Nephron (organoid): Measurements from ENCODE around the gene KRTAP10-3.
"Not testable (repeated sequence)": the region's sequence is repeated elsewhere in the genome, so short reads cannot be mapped to it uniquely, and the experiment has no call there.

Source experiments
- H3K27ac Mint-ChIP-seq, 3 experiments: 2 replicates each; pipeline ENCODE4 v1.8.0; 2020; ENCODE audit warnings: mixed read lengths in 3 of 3, mild to moderate bottlenecking in 2 of 3, moderate library complexity in 1 of 3
- H3K27me3 Mint-ChIP-seq: 2 replicates; pipeline ENCODE4 v1.8.0; 2021; ENCODE audit warnings: low read depth, mild to moderate bottlenecking, moderate library complexity, mixed read lengths
- H3K36me3 Mint-ChIP-seq: 2 replicates; pipeline ENCODE4 v1.8.0; 2020; ENCODE audit warnings: low read depth, mixed read lengths
- H3K4me1 Mint-ChIP-seq: 2 replicates; pipeline ENCODE4 v1.8.0; 2020; ENCODE audit warnings: mixed read lengths
- H3K4me3 Mint-ChIP-seq, 3 experiments: 2 replicates each; pipeline ENCODE4 v1.8.0; 2020; ENCODE audit warnings: mild to moderate bottlenecking in 3 of 3, mixed read lengths in 3 of 3, moderate library complexity in 2 of 3
- H3K9me3 Mint-ChIP-seq: 2 replicates; pipeline ENCODE4 v1.8.0; 2020; ENCODE audit warnings: mixed read lengths
- TF ChIP-seq, protein P1 (sequence below), 3 experiments: fragments of 200-600 bp; sonication (generic); IDR thresholded peaks; one replicate each; pipeline ENCODE4 v1.5.0; 2021; ENCODE audit warnings: antibody characterized with exemption in 3 of 3; ENCODE audit not compliant: unreplicated experiment in 3 of 3

The KRTAP10-3 gene

DNA sequence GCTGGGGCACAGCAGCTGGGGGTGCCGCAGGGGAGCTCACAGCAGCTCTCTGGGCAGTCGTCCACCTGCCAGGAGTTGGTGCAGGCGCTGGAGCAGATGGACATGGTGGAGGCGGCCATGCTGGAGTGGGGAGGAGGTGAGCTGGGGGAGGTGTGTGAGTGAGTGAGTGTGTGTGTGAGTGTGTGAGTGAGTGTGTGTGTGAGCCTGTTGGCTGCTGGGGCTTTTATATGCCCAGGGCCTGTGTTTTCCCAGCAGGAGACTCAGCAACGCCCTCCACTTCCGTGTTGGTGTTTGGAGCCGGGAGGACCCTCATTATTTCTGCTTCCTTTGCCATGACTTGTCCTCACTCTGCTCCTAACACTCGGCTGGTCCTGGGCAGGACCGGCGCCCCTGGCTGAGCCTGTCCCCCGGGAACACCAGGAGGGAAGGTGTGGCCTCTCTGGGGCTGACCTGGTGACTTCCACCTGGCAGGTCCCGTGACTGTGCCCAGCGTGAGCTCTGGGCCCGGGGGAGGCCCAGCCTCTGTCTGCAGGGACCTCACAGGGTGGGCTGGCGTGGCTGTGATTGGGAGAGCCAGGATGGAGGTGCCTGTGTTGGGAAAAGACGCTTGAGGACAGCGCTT is 7.1 kb downstream of the KRTAP10-3 start, which contains the start of gene KRTAP10-2:
TSS of gene KRTAP10-2 (minus strand) at position 166 of the 622 bp plus-strand sequence. CDS start at position 119, 47 bp downstream.
- Mint-ChIP-seq H3K4me3 (no peak within 1 kb of the TSS), H3K9me3 (peaks cover 13% of the 10 kb centered on the region), H3K36me3 (peaks cover 10% of the 10 kb centered on the region), H3K27ac (peak within 1 kb of the TSS in 1 of 3 experiments; percentile 66), H3K27me3 (peaks cover 24% of the 10 kb centered on the region), H3K4me1 (peaks cover 34% of the 10 kb centered on the region)
- TF ChIP-seq, protein P1, sequence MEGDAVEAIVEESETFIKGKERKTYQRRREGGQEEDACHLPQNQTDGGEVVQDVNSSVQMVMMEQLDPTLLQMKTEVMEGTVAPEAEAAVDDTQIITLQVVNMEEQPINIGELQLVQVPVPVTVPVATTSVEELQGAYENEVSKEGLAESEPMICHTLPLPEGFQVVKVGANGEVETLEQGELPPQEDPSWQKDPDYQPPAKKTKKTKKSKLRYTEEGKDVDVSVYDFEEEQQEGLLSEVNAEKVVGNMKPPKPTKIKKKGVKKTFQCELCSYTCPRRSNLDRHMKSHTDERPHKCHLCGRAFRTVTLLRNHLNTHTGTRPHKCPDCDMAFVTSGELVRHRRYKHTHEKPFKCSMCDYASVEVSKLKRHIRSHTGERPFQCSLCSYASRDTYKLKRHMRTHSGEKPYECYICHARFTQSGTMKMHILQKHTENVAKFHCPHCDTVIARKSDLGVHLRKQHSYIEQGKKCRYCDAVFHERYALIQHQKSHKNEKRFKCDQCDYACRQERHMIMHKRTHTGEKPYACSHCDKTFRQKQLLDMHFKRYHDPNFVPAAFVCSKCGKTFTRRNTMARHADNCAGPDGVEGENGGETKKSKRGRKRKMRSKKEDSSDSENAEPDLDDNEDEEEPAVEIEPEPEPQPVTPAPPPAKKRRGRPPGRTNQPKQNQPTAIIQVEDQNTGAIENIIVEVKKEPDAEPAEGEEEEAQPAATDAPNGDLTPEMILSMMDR (IDR thresholded peaks at IDR 0.05; ENCODE audit: unreplicated experiment in 3 of 3), result no peak

DNA sequence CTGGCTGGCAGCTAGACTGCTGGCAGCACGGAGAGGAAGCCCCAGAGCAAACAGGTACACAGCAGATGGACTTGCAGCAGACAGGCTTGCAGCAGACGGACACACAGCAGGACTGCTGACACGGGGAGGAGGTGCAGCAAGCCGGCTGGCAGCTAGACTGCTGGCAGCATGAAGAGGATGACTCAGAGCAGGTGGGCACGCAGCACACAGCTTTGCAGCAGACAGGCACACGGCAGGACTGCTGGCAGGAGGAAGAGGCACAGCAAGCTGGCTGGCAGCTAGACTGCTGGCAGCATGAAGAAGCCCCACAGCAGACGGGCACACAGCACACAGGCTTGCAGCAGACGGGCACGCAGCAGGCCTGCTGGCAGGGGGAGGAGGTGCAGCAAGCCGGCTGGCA is 7.8 kb downstream of the KRTAP10-3 start:
- TF ChIP-seq, protein P1 (IDR thresholded peaks at IDR 0.05; ENCODE audit: unreplicated experiment in 3 of 3), result no peak

DNA sequence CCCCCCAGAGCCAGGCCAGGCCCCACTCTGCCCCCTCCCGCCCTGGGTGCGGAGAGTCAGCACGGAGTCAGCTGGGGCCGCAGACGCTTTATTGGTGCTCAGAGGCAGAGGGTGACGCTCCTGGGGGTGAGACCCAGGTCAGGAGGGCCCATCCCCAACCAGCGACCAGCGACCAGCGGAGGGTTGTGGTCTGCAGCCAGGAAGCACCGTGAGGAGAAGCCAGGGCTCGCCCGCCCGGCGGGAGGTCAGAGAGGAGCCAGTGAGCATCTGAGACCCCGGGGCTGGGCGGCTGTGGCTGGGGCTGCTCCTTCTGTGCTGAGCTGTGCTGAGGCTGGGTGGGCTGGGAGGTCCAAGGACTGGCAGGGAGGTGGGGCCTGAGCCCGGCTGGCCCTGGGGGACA is 8.3 kb downstream of the KRTAP10-3 start:
- Mint-ChIP-seq H3K9me3 (peaks cover 17% of the 10 kb centered on the region), H3K4me1 (peaks cover 34% of the 10 kb centered on the region), H3K36me3 (peaks cover 10% of the 10 kb centered on the region), H3K27me3 (peaks cover 18% of the 10 kb centered on the region)
- not testable (repeated sequence) for H3K4me3 Mint-ChIP-seq, H3K27ac Mint-ChIP-seq

More for the DNA sequence above, 7.8 kb downstream of the KRTAP10-3 start:
- peaks cover 13% of the 10 kb centered on the region for H3K9me3 Mint-ChIP-seq
- peaks cover 10% of the 10 kb centered on the region for H3K36me3 Mint-ChIP-seq
- no peak overlapping the region for H3K4me3 Mint-ChIP-seq
- peaks cover 20% of the 10 kb centered on the region for H3K27me3 Mint-ChIP-seq
- H3K4me1 Mint-ChIP-seq, result peaks cover 34% of the 10 kb centered on the region
- peak overlapping the region in 1 of 3 experiments; percentile 66 for H3K27ac Mint-ChIP-seq

DNA sequence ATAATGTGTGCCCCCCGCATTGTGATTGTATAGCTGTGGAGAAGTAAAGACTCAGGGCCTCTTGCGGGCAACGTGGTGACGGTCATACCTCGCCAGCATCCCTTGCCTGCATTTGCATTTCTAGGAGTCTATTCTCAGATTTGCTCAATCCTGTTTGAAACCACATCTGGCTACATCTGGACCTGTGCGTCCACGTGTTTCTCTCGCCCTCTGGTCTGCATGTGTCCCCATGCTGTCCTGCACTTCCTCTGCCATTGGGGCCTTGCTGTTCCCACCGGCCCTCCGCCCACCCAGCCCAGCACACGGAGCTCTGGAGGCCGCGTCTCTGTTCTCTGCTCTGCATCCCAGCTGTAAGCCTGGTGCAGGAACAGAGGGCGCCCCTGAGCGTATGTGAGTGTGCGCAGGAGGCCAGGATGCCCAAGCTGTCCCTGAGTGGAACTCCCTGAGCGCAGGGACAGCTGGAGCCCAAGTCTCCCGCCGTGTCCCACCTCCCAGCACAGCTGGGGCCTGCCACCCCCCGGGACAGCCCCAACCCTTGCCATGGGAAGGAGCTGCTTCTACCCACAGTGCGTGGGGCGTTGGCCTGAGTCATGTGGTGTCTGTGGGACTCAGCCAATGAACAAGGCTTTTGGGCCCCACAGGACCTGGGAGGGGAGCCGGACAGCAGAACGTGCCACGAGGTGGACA is 8.9 kb downstream of the KRTAP10-3 start:
- Mint-ChIP-seq H3K4me3 (no peak overlapping the region), H3K27me3 (peaks cover 18% of the 10 kb centered on the region), H3K9me3 (peaks cover 17% of the 10 kb centered on the region), H3K27ac (peak overlapping the region; percentile 60 to 65 (median 60)), H3K36me3 (peaks cover 10% of the 10 kb centered on the region), H3K4me1 (peaks cover 29% of the 10 kb centered on the region)
- TF ChIP-seq, protein P1 (IDR thresholded peaks at IDR 0.05; ENCODE audit: unreplicated experiment in 3 of 3), result no peak

DNA sequence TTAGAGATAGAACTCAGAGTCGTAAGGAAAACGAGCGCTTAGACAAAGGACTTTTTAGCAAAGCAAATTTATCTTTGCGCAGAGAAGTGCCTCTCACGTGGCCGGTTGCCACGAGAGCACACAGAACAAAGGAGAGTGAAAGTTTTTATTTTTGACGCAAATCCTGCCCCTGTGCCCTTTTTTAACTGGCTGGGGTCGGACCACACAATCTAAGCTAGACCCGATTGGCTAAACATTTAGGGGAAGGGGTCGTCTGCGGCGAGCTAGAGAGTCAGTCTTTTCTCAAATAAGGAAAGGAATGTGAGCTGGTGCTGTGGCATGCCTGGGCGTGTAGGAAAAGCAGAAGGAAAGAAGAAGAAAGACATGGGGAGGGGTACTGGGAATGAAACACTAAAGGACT is 9.7 kb downstream of the KRTAP10-3 start:
- H3K4me1 Mint-ChIP-seq, result peaks cover 23% of the 10 kb centered on the region
- peaks cover 17% of the 10 kb centered on the region for H3K9me3 Mint-ChIP-seq
- TF ChIP-seq, protein P1 (IDR thresholded peaks at IDR 0.05; ENCODE audit: unreplicated experiment in 3 of 3), result no peak
- peak overlapping the region; percentile 60 to 65 (median 60) for H3K27ac Mint-ChIP-seq
- H3K36me3 Mint-ChIP-seq, result peaks cover 10% of the 10 kb centered on the region
- H3K4me3 Mint-ChIP-seq, result no peak overlapping the region
- peaks cover 18% of the 10 kb centered on the region for H3K27me3 Mint-ChIP-seq

DNA sequence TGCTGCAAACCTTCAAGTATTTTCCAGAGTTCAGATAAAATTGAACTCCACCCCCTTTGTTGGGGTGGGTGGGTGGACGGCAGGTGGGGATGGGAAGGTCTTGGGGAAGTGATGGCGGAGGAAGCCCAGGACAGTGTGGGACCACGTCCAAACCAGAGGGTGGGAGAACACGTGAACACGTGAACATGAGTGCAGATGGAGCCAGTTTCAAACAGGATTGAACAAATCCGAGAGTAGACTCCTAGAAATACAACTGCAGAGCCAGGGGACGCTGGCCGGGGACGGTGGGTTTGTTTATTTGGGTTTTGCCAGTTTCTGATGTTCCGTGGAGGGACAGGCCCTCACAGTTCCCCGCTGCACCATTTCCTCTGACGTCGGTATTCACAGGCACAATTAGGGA is 10.2 kb downstream of the KRTAP10-3 start:
- H3K9me3 Mint-ChIP-seq, result peaks cover 17% of the 10 kb centered on the region
- peaks cover 23% of the 10 kb centered on the region for H3K4me1 Mint-ChIP-seq
- peaks cover 10% of the 10 kb centered on the region for H3K36me3 Mint-ChIP-seq
- TF ChIP-seq, protein P1 (IDR thresholded peaks at IDR 0.05; ENCODE audit: unreplicated experiment in 3 of 3), result no peak
- peaks cover 18% of the 10 kb centered on the region for H3K27me3 Mint-ChIP-seq
- no peak overlapping the region for H3K4me3 Mint-ChIP-seq
- H3K27ac Mint-ChIP-seq, result peak overlapping the region in 1 of 3 experiments; percentile 60
